Fibroblast of skin of abdomen (primary cell): ENCODE data around the gene CHTF18.
"Not testable (repeated sequence)": the region's sequence is repeated elsewhere in the genome, so short reads cannot be mapped to it uniquely, and the experiment has no call there.

ENCODE experiments used
- DNase-seq: peaks from one replicate; pipeline ENCODE4 v3.0.0-alpha.2; 2013

Gene CHTF18

DNA sequence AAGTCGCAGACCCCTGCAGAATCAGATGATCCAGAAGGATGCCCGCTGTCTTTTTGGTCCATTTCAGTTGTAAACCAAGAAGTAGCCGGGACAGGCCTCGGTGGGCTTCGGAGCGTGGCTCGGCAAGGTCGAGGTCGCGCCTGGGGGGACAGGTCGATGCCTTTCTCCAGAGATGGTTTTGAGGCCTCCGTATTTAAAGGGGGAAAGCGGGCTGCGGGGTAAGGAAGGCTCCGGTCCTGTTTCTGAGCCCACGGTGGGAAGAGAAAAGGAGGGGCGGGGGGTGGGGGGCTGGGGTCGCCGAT lies 19.6 kb downstream of the CHTF18 start:
- no peak for DNase-seq

GRCh38 chr16:813204-813915 lies 24.9 kb downstream of the CHTF18 start:
- peak; percentile 20 for DNase-seq

DNA sequence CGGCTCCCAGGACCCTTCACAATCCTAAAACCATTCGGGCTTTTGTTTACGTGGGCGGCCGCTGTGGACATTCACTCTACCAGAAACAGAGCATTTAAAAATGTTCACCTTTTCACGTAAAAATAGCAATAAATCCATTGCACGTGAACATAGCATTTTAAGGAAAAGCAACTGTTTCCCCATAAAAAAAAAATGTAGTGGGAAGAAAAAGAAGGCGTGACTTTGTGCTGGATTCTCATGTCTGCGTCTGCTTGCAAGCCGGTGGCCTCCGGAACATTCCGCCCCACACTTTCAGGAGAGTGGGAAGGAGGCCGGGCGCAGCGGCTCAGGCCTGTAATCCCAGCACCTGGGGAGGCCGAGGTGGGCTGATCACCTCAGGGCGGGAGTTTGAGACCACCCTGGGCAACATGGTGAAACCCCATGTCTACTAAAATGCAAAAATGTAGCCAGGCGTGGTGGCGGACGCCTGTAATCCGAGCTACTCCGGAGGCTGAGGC lies 25.5 kb downstream of the CHTF18 start:
- DNase-seq = no peak

DNA sequence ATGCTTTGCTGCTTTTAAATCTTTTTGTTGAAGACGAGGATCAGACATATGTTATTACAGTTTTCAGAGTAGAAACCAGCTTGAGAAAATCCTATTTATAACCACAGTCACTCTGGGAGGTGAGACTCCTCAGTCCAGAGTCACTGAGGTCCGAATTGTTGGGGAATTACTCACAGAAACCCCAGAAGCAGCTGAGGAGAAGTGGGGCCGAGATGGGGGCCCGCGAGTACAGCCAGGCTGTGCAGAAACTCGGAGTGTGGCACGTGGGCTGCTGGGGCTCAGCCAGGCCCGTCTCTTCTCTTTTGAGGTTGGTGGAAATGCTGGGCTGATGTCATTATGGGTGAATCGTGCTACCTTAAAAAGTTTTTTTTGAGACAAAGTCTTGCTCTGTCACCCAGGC lies 26.6 kb downstream of the CHTF18 start:
- peak; percentile 79 for DNase-seq

DNA sequence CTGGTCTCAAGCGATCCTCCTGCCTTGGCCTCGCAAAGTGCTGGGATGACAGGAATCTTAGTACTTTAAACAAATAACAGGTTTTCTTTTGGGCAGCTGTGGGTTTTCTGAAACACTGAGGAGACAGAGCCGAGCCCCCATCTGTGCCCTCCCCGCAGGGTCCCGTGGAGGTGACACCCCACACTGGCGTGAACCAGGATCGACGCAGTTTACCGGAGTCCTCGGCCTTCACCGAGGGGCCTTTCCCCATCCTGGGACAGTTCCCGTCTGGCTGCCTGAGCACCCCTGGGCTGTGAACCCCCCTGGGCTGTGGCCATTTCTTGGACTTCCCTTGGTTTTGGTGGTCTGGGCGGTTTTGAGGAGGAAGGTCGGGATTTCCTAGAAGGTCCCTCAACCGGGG lies 27.4 kb downstream of the CHTF18 start:
- DNase-seq = no peak

GRCh38 chr16:817001-817906 lies 28.8 kb downstream of the CHTF18 start:
- no peak for DNase-seq

DNA sequence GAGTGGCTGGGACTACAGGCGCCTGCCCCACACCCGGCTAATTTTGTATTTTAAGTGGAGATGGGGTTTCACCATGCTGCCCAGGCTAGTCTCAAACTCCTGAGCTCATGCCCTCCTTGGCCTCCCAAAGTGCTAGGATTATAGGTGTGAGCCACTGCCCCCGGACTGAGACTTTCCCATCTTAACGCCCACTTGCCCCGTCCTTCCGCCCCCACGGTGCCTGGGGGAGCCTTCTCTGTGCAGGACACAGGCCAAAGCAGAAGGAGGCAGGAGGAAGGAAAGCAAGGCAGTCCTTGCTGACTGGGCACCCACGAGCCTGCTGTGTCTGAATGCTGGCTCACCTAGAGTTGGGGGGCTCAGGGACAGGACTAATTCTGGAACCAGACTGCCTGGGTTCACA lies 29.7 kb downstream of the CHTF18 start:
- no peak for DNase-seq

GRCh38 chr16:818592-818991 lies 30.2 kb downstream of the CHTF18 start:
- no peak for DNase-seq

- no peak for DNase-seq
Observed at GRCh38 chr16:819336-820043, 31.1 kb downstream of the CHTF18 start.

GRCh38 chr16:820044-820408 lies 31.6 kb downstream of the CHTF18 start:
- DNase-seq = not testable (repeated sequence)

DNA sequence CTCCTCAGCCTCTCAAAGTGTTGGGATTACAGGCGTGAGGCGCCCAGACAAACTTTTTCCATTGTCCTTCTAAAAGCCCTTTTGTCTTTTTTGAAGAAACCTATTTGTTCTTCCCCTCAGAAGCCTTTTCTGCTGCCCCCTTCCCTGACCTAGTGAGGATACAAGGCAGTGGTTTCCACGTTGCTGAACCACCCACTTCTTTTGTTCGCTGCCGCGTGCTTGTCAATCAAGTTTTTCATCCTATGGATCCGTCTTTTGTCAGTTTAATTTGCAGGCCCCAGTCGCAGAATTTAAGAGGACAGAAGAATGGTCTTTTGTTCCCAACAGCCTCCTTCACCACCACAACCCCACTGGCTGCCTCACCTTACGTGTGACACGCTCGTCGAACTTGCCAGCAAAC lies 32.3 kb downstream of the CHTF18 start:
- DNase-seq = no peak

DNA sequence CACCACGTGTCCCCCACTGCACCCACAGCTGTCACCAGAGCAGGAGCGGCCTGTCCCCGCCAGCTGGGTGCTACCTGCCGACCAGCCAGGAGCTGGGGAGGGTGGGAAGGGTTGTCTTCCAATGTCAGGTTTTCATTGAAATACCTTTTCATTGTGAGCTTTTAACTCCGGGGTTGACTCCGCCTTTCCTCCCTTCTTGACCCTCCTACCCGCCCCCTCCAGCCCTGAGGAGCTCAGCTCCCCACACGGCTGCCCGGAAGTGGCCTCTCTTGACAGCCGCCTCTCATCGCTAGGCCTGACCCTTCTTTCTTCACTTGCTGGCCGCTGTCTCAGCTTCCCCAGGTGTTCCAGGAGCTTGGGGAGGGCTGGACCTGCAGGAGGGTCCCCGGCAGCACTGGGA lies 33.3 kb downstream of the CHTF18 start:
- no peak for DNase-seq

DNA sequence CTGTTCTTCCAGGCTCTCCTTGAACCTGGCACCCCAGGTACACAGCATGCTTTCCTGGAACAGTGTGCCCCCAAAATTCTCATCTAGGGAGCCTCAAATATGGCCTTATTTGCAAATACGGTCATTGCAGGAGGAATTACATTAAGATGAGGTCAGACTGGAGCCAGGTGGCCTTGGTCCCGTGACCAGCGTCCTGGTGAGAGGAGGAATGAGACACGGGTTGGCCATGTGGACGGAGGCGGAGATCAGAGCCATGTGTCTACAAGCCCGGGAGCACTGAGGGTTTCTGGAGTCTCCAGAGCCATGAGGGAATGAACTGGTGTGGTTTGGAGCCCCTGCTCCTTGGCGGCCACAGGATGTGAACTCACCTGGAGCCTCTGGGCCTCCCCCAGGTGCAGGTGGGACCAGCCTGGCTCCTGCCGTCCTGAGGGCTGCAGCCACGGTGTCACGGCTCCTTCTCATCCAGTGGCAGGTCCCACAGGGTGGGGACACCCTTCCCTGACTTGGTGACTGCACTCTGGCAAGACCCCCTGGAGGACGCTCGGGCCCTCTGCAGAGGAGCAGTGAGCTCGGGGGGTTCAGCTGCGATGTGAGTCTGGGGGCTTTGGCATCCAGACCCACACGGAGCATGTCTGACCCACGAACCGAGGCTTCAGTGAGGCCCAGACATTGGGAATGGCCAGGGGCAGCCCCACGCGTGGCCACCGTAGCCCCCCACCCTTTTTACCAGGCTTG lies 33.9 kb downstream of the CHTF18 start:
- DNase-seq = no peak

DNA sequence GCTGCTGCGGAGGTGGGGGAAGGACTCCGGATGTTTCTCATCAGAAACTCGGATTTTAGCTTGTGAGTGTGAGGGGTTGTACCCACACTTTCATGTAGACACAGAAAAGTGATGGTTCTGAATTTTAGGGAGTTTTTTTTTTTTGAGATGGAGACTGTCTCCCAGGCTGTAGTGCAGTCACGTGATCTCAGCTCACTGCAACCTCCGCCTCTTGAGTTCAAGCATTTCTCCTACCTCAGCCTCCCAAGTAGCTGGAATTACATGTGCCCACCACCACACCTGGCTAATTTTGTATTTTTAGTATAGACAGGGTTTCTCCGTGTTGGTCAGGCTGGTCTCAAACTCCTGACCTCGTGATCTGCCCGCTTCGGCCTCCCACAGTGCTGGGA lies 34.5 kb downstream of the CHTF18 start:
- DNase-seq = no peak

DNA sequence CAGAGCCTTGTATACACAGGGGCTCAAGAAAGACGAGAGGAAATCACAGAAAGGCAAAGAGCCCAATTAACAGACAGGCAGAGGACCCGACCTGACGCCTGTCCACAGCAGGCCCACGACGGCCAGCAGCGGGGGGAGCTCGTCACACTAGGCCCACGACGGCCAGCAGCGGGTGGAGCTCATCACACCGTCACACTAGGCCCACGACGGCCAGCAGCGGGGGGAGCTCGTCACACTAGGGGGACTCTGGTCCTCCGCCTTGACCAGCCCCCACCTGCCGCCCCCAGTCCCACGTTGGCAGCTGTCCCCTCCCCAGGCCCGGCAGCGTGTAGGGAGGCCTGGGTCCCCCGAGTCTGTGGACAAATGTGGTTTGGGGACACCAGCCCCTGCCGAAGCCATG lies 35.8 kb downstream of the CHTF18 start:
- DNase-seq = no peak

DNA sequence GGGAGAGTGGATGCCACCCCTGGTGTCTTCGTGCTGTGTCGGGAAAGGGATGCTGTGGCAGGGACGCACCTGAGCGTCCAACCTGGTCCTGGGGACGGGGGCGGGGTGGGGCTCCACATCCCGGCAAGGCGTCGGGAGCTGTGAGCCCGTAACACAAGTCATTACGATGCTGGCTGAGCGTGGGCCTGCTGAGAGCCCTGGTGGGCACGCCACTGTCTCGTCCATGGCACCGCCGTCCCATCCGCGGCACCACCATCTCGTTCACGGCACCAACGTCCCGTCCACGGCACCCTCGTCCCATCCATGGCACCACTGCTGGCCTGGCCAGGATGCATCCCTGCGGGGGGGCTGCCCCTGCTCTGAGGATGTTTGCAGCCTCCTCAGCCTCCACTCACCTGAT lies 36.2 kb downstream of the CHTF18 start:
- DNase-seq = no peak

GRCh38 chr16:825341-826061 lies 37.1 kb downstream of the CHTF18 start:
- DNase-seq = no peak

GRCh38 chr16:827513-827912 lies 39.1 kb downstream of the CHTF18 start:
- no peak for DNase-seq

DNA sequence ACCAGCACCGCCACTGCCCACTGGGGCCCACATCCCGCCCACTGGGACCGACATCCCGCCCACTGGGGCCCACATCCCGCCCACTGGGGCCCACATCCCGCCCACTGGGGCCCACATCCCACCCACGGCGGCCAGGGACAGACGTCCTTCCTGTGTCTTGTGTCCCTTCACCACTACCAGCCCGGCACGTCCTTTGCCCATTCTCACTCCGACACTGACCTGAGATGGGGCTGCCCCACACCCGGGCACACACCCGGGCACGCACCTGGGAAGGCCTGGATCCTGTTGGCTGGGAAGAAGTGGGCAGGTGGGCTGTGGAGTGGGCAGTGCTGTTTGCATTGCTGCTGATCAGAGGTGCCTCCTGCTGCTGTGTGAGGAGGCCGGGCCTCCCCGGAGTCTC lies 40.5 kb downstream of the CHTF18 start:
- no peak for DNase-seq

DNA sequence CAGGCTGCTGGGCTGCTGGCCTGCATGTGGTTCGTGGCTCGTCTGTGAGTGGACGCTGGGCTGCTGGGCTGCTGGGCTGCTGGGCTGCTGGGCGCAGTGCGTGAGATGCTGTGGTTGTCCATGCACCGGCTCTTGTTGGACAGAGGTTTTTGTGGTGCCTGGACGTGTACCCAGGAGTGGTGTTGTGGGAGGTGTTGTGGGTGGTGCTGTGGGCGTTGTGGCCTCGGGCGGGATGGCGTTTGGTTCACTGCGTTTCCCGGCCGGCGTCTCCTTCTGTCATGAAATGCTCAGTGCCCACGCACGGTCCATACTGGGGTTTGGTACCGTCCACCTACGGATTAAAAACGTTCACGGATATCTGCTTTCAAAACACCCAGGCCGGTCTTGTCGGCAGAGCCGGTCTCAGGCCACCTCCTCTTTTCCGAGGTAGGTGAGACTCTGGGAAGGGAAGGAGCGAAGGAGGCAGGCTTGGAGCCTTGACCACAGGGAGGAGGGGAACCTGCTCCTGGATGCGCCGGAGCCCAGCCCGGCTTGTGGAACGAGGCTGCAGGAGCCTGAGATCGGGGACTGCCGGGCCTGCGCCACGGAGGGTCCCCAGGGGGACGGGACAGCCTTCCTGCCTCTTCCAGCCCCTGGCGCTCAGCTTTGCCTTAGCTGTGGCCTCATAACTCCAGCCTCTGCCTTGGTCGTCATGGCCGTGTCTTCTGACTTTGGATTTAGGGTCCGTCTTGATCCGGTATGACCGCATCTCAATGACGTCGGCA lies 41.9 kb downstream of the CHTF18 start:
- no peak for DNase-seq

GRCh38 chr16:830871-831570 lies 42.6 kb downstream of the CHTF18 start:
- DNase-seq = no peak
